Measurements from ENCODE around the gene OR2T11. TPM values are rescaled to one million over a fixed set of nuclear protein-coding genes. Genes with fewer than 3 reads are reported as not detected.

The OR2T11 gene
- total and polyA plus RNA-seq, 2 donors (not counting 1 experiment from before 2014, with no cell fraction given) = 0.12 to 3.6 TPM

DNA sequence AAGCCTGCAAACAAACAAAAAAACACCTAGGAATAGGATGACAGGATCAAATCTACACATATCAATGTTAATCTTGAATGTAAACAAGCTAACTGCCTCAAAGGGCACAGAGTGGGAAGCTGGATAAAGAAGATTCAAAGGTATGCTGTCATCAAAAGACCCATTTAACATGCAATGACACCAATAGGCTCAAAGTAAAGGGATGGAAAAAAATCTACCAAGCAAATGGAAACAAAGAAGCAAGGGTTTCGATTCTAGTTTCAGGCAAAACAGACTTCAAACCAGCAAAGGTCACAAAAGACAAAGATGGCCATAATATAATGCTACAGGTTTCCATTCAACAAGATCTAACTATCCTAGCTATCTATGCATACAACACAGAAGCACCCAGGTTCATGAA, 21.1 kb downstream of the OR2T11 start:
- Histone ChIP-seq H4K20me1 (ENCODE audit: control insufficient read depth, insufficient read depth, low read length, poor library complexity, severe bottlenecking) (no peaks in the 10 kb centered on the region), H3K36me3 (replicated peaks in 1 of 2; ENCODE audit: control extremely low read depth in 1 of 2, control insufficient read depth in 1 of 2, extremely low read depth in 1 of 2, insufficient read depth in 2 of 2, low read length in 1 of 2) (no peaks in the 10 kb centered on the region), H3K4me3 (ENCODE audit: control extremely low read depth in 1 of 5, extremely low read depth in 1 of 5, insufficient read depth in 1 of 5, low read depth in 2 of 5, low read length in 4 of 5) (no peak overlapping the region), H3K27me3 (replicated peaks in 1 of 4; ENCODE audit: control extremely low read depth in 1 of 4, control insufficient read depth in 3 of 4, insufficient read depth in 4 of 4, low read length in 3 of 4) (no peaks in the 10 kb centered on the region), H3K4me2 (replicated peaks; ENCODE audit: low read depth, low read length, poor library complexity, severe bottlenecking) (no peak overlapping the region), H3K79me2 (ENCODE audit: control insufficient read depth, insufficient read depth, low read length) (peaks cover 4% of the 10 kb centered on the region), H3K9me3 (ENCODE audit: control extremely low read depth in 1 of 3, control insufficient read depth in 2 of 3, insufficient read depth in 1 of 3, low read length in 2 of 3) (no peaks in the 10 kb centered on the region), H3K4me1 (ENCODE audit: control insufficient read depth in 2 of 2, insufficient read depth in 2 of 2, low read length in 2 of 2) (no peaks in the 10 kb centered on the region), H3K27ac (ENCODE audit: low read length in 2 of 2) (no peak overlapping the region), H2AFZ (ENCODE audit: insufficient read depth, low read depth, low read length, poor library complexity, severe bottlenecking) (no peak overlapping the region), H3K9ac (ENCODE audit: low read length) (no peak overlapping the region)
- POLR2A ChIA-PET = interaction anchor here (0.6 kb wide), 1 partner anchor 206 kb away, joined by 4 read pairs; no protein-coding TSS in a partner anchor
- Mint-ChIP-seq H3K27me3 (no peaks in the 10 kb centered on the region), H3K4me3 (no peak overlapping the region), H3K4me1 (no peaks in the 10 kb centered on the region), H3K27ac (no peak overlapping the region), H3K9me3 (ENCODE audit: insufficient read depth) (no peaks in the 10 kb centered on the region)
- no CpG with 5 or more reads among the region's 1 CpG for WGBS (ENCODE audit: insufficient coverage)
- TF ChIP-seq EZH2 (IDR thresholded peaks at IDR 0.05; ENCODE audit: borderline replicate concordance, insufficient read depth, low read depth, low read length, poor library complexity, severe bottlenecking) = no peak
- TF ChIP-seq CTCF (IDR thresholded peaks at IDR 0.05) = no peak
- ATAC-seq (ENCODE audit: low read depth) = no peak
- CTCF ChIA-PET = interaction anchor here (0.8 to 15.1 kb wide), 5 partner anchors 8 to 192 kb away, joined by 3 to 315 read pairs (median 5); no protein-coding TSS in a partner anchor
- no peak for DNase-seq
- intact Hi-C loops (cut with micrococcal nuclease) = loop anchor here (10.0 kb wide), 1 partner anchor 369 kb away; no protein-coding TSS in a partner anchor

DNA sequence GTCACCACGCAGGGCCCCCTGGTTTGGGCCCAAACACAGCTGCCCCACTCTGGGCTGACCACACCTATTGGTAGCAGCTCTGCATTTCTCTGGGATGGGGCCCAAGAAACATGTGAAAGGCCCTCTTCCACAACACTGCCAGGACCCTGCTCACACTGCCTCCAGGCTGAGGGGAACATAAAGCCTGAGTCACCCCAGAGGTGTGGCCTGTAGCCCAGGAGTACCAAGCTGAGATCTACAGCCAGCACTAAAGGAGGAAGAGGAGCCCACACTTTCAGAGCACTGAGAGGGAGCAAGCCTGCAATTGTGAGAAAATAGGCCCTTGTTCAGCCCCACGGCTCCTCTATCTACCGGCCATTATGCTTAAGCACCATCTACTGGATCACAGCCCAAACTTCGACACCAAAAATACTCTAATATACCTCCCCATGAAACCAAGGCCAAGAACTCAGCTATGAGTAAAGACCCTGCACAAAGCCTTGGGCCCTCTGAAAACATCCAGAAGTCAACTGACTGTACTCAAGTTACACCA, 22.9 kb downstream of the OR2T11 start:
- 93% methylated on average over 4 of the region's 4 CpGs for WGBS (ENCODE audit: insufficient coverage)
- H3K9me3 ChIP-seq (ENCODE audit: control extremely low read depth in 1 of 3, control insufficient read depth in 2 of 3, insufficient read depth in 1 of 3, low read length in 2 of 3) = no peaks in the 10 kb centered on the region
- H3K4me2 ChIP-seq (replicated peaks; ENCODE audit: low read depth, low read length, poor library complexity, severe bottlenecking) = no peak overlapping the region
- Mint-ChIP-seq H3K4me1 (no peaks in the 10 kb centered on the region), H3K9me3 (ENCODE audit: insufficient read depth) (no peaks in the 10 kb centered on the region), H3K27ac (no peak overlapping the region), H3K4me3 (no peak overlapping the region), H3K27me3 (no peaks in the 10 kb centered on the region)
- no peak overlapping the region for H3K4me3 ChIP-seq (ENCODE audit: control extremely low read depth in 1 of 5, extremely low read depth in 1 of 5, insufficient read depth in 1 of 5, low read depth in 2 of 5, low read length in 4 of 5)
- H3K27me3 ChIP-seq (replicated peaks in 1 of 4; ENCODE audit: control extremely low read depth in 1 of 4, control insufficient read depth in 3 of 4, insufficient read depth in 4 of 4, low read length in 3 of 4) = no peaks in the 10 kb centered on the region
- H3K27ac ChIP-seq (ENCODE audit: low read length in 2 of 2) = no peak overlapping the region
- TF ChIP-seq CTCF (IDR thresholded peaks at IDR 0.05) (no peak), EZH2 (IDR thresholded peaks at IDR 0.05; ENCODE audit: borderline replicate concordance, insufficient read depth, low read depth, low read length, poor library complexity, severe bottlenecking) (no peak)
- peaks cover 4% of the 10 kb centered on the region for H3K79me2 ChIP-seq (ENCODE audit: control insufficient read depth, insufficient read depth, low read length)
- ATAC-seq (ENCODE audit: low read depth) = no peak
- no peaks in the 10 kb centered on the region for H3K36me3 ChIP-seq (replicated peaks in 1 of 2; ENCODE audit: control extremely low read depth in 1 of 2, control insufficient read depth in 1 of 2, extremely low read depth in 1 of 2, insufficient read depth in 2 of 2, low read length in 1 of 2)
- H4K20me1 ChIP-seq (ENCODE audit: control insufficient read depth, insufficient read depth, low read length, poor library complexity, severe bottlenecking) = no peaks in the 10 kb centered on the region
- ChIA-PET POLR2A (no interaction called here), CTCF (interaction anchor here (0.9 to 15.1 kb wide), 2 partner anchors 19 to 194 kb away, joined by 3 to 315 read pairs; no protein-coding TSS in a partner anchor)
- H2AFZ ChIP-seq (ENCODE audit: insufficient read depth, low read depth, low read length, poor library complexity, severe bottlenecking) = no peak overlapping the region
- H3K4me1 ChIP-seq (ENCODE audit: control insufficient read depth in 2 of 2, insufficient read depth in 2 of 2, low read length in 2 of 2) = no peaks in the 10 kb centered on the region
- H3K9ac ChIP-seq (ENCODE audit: low read length) = no peak overlapping the region
- intact Hi-C loops (cut with micrococcal nuclease) = loop anchor here (10.0 kb wide), 1 partner anchor 367 kb away; no protein-coding TSS in a partner anchor
- no peak for DNase-seq
